ENCODE measurements around the gene NFKBIE. TPM values are rescaled to one million over a fixed set of nuclear protein-coding genes. Genes with fewer than 3 reads are reported as not detected.

NFKBIE gene
- total and polyA plus RNA-seq, 2 of the 13 experiments (the other 11 are each of a cell fraction or from before 2014, with no cell fraction given) = 6.7 to 14.5 TPM

- TF ChIP-seq ZNF574 (CRISPR knock-in tag; IDR thresholded peaks at IDR 0.05) (peak; percentile 100), ZNF205 (CRISPR knock-in tag; IDR thresholded peaks at IDR 0.05) (peak; percentile 97), SAP130 (CRISPR knock-in tag; IDR thresholded peaks at IDR 0.05; ENCODE audit: low read depth) (peak; percentile 99), ZNF34 (CRISPR knock-in tag; IDR thresholded peaks at IDR 0.05; ENCODE audit: borderline replicate concordance) (peak; percentile 92; the same call in 1 of the 2 replicates), ZXDC (CRISPR knock-in tag; IDR thresholded peaks at IDR 0.05) (0 out of 2 replicates have a peak, but pooled peaks have one; percentile 38), SIN3A (IDR thresholded peaks at IDR 0.05; ENCODE audit: borderline replicate concordance, low read depth, low read length) (peak; percentile 90), IRX3 (CRISPR knock-in tag; IDR thresholded peaks at IDR 0.05; ENCODE audit: borderline replicate concordance, low read depth) (peak; percentile 97), ONECUT2 (CRISPR knock-in tag; IDR thresholded peaks at IDR 0.05) (peak; percentile 99), RERE (CRISPR knock-in tag; IDR thresholded peaks at IDR 0.05; ENCODE audit: low read depth) (peak; percentile 69; the same call in 1 of the 2 replicates), ZNF773 (CRISPR knock-in tag; IDR thresholded peaks at IDR 0.05; ENCODE audit: borderline replicate concordance) (peak; percentile 91; the same call in 1 of the 2 replicates)
Measured at GRCh38 chr6:44312901-44313788, 47.8 kb upstream of the NFKBIE start, which contains the start of gene AARS2 (continued).

All from HepG2 (cell line).